WTC11 (cell line): Measurements from ENCODE around the gene STXBP2. TPM values are rescaled to one million over a fixed set of nuclear protein-coding genes. Genes with fewer than 3 reads are reported as not detected.

ENCODE experiments used
- ATAC-seq: fragments of 200-7000 bp; cut with Tn5 transposase; 2 replicates; pipeline ENCODE4 v1.10.0; 2021; ENCODE audit warnings: mild to moderate bottlenecking, moderate library complexity
- CTCF ChIA-PET: fragments of 300-600 bp; sonication (Branson Sonifier 250); formaldehyde crosslinking; loops from one replicate; lab custom pipeline; 2021; ENCODE audit warnings: antibody characterized with exemption; lab: Charles Lee
- POLR2A ChIA-PET: fragments of 350-600 bp; sonication (Branson Sonifier 250); formaldehyde crosslinking; loops from one replicate; lab custom pipeline; 2021; ENCODE audit warnings: antibody characterized with exemption; lab: Charles Lee
- DNase-seq: peaks from one replicate; pipeline ENCODE4 v3.0.0; 2021; ENCODE audit warnings: low spot score
- H3K27ac Mint-ChIP-seq: 2 replicates; pipeline ENCODE4 v1.8.0; 2021; ENCODE audit warnings: mixed read lengths
- H3K27me3 Mint-ChIP-seq: 2 replicates; pipeline ENCODE4 v1.8.0; 2021; ENCODE audit warnings: low read depth, mild to moderate bottlenecking, moderate library complexity, mixed read lengths
- H3K36me3 Mint-ChIP-seq: 2 replicates; pipeline ENCODE4 v1.8.0; 2021; ENCODE audit warnings: mixed read lengths
- H3K4me1 Mint-ChIP-seq: 2 replicates; pipeline ENCODE4 v1.8.0; 2022; ENCODE audit warnings: mixed read lengths
- H3K4me3 Mint-ChIP-seq: 2 replicates; pipeline ENCODE4 v1.8.0; 2021; ENCODE audit warnings: mild to moderate bottlenecking, moderate library complexity, mixed read lengths
- H3K9me3 Mint-ChIP-seq: 2 replicates; pipeline ENCODE4 v1.8.0; 2021; ENCODE audit warnings: mixed read lengths
- CBFB ChIP-seq: sonication (generic); formaldehyde crosslinking; IDR thresholded peaks from 2 replicates; pipeline ENCODE4 v1.8.1; 2022; ENCODE audit warnings: mild to moderate bottlenecking, low read depth, missing genetic modification reagents
- FOXP1 ChIP-seq: sonication (generic); formaldehyde crosslinking; IDR thresholded peaks from 2 replicates; pipeline ENCODE4 v1.8.0; 2022; ENCODE audit warnings: missing genetic modification reagents, mild to moderate bottlenecking, moderate library complexity, borderline replicate concordance
- JAZF1 ChIP-seq: fragments of 250-450 bp; sonication (Bioruptor Pico); IDR thresholded peaks from 2 replicates; pipeline ENCODE4 v1.9.0; 2021; ENCODE audit warnings: moderate library complexity, mild to moderate bottlenecking, inconsistent platforms
- NFYB ChIP-seq: sonication (generic); formaldehyde crosslinking; conservative IDR thresholded peaks from 2 replicates; pipeline ENCODE4 v1.8.0; 2022; ENCODE audit warnings: low read depth, missing genetic modification reagents
- SMAD3 ChIP-seq: sonication (generic); formaldehyde crosslinking; IDR thresholded peaks from 2 replicates; pipeline ENCODE4 v1.8.0; 2022; ENCODE audit warnings: missing genetic modification reagents, mild to moderate bottlenecking, borderline replicate concordance
- SMAD4 ChIP-seq: sonication (generic); formaldehyde crosslinking; IDR thresholded peaks from 2 replicates; pipeline ENCODE4 v1.8.0; 2022; ENCODE audit warnings: mild to moderate bottlenecking, missing genetic modification reagents
- ZBTB21 ChIP-seq: sonication (generic); formaldehyde crosslinking; IDR thresholded peaks from 2 replicates; pipeline ENCODE4 v1.8.1; 2023; ENCODE audit warnings: mild to moderate bottlenecking, missing genetic modification reagents, borderline replicate concordance
- ZNF219 ChIP-seq: sonication (generic); formaldehyde crosslinking; IDR thresholded peaks from 2 replicates; pipeline ENCODE4 v1.8.0; 2023; ENCODE audit warnings: missing genetic modification reagents, mild to moderate bottlenecking, borderline replicate concordance
- ZNF416 ChIP-seq: fragments of 250-450 bp; sonication (Bioruptor Pico); IDR thresholded peaks from 2 replicates; pipeline ENCODE4 v1.9.0; 2021; ENCODE audit warnings: mild to moderate bottlenecking, inconsistent platforms
- total RNA-seq: library from RNA; stranded (reverse); gene quantifications from 3 replicates; pipeline ENCODE4 v1.2.3, GENCODE V29; 2021
- TF ChIP-seq, protein P1 (sequence below): fragments of 250-450 bp; sonication (Bioruptor Pico); IDR thresholded peaks from 2 replicates; pipeline ENCODE4 v1.9.0; 2021; ENCODE audit warnings: mild to moderate bottlenecking
- TF ChIP-seq, protein P2 (sequence below): fragments of 200-600 bp; IDR thresholded peaks from 2 replicates; pipeline ENCODE4 v1.8.0; 2022; ENCODE audit warnings: antibody characterized with exemption
- TF ChIP-seq, protein P3 (sequence below): fragments of 250-450 bp; sonication (Bioruptor Pico); IDR thresholded peaks from 2 replicates; pipeline ENCODE4 v1.8.0; 2021; ENCODE audit warnings: mild to moderate bottlenecking
- TF ChIP-seq, protein P4 (sequence below): sonication (generic); formaldehyde crosslinking; IDR thresholded peaks from 2 replicates; pipeline ENCODE4 v1.8.0; 2023; ENCODE audit warnings: mild to moderate bottlenecking, missing genetic modification reagents

The STXBP2 gene
- total RNA-seq, 1 experiment from 2014 or later: 68.9 TPM

- Mint-ChIP-seq H3K4me1 (no peaks in the 10 kb centered on the region), H3K9me3 (no peaks in the 10 kb centered on the region), H3K36me3 (peaks cover 13% of the 10 kb centered on the region), H3K27me3 (no peaks in the 10 kb centered on the region; the same call in 1 of the 2 replicates), H3K4me3 (no peak overlapping the region), H3K27ac (no peak overlapping the region)
- ATAC-seq (no peak), DNase-seq (no peak)
- ChIA-PET CTCF (interaction anchor here (1.3 kb wide), 1 partner anchor 44 kb away, joined by 7 read pairs; no protein-coding TSS in a partner anchor), POLR2A (no interaction called here)
- no peak for TF ChIP-seq SMAD4
- no peak for TF ChIP-seq NFYB (CRISPR knock-in tag)
Measured at GRCh38 chr19:7612282-7613274, 24.3 kb upstream of the STXBP2 start.

DNA sequence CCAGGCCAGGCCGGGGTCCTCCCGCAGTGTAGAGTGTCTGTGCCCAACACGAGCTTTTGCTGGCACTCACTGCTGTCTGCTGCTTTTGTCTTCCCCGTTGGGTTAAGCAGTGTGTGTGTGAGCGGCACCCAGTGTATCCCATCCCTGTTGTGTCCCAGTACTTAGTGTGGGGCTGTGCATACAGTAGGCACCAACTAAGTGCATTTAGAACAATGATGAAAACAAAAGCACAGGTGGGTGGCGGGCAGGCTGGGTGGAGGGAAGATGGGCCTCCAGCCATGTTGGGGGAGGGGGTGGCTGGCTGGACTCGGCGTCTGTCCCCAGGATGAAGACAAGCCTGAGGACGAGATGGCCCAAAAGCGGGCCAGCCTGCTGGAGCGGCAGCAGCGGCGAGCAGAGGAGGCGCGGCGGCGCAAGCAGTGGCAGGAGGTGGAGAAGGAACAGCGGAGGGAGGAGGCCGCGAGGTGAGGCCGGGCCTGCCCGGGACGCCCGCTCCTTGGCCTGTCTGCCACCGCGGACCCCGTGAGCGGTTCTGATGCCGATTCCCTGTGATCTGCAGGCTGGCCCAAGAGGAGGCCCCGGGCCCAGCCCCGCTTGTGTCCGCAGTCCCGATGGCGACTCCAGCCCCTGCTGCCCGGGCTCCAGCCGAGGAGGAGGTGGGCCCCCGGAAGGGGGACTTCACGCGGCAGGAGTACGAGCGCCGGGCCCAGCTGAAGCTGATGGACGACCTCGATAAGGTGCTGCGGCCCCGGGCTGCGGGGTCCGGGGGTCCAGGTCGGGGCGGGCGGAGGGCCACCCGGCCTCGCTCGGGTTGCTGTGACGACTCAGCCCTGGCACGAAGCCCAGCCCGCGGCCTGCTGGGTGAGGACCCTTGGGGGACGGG lies 21.8 kb upstream of the STXBP2 start:
- no peaks in the 10 kb centered on the region; the same call in 1 of the 2 replicates for H3K27me3 Mint-ChIP-seq
- H3K4me3 Mint-ChIP-seq: no peak overlapping the region
- no peaks in the 10 kb centered on the region for H3K9me3 Mint-ChIP-seq
- ChIA-PET POLR2A (no interaction called here), CTCF (interaction anchor here (1.0 kb wide), 1 partner anchor 47 kb away, joined by 5 read pairs; no protein-coding TSS in a partner anchor)
- peaks cover 14% of the 10 kb centered on the region; the same call in 1 of the 2 replicates for H3K36me3 Mint-ChIP-seq
- no peak overlapping the region for H3K27ac Mint-ChIP-seq
- no peak for ATAC-seq
- no peak for TF ChIP-seq ZNF416 (CRISPR knock-in tag)
- TF ChIP-seq, protein P1, sequence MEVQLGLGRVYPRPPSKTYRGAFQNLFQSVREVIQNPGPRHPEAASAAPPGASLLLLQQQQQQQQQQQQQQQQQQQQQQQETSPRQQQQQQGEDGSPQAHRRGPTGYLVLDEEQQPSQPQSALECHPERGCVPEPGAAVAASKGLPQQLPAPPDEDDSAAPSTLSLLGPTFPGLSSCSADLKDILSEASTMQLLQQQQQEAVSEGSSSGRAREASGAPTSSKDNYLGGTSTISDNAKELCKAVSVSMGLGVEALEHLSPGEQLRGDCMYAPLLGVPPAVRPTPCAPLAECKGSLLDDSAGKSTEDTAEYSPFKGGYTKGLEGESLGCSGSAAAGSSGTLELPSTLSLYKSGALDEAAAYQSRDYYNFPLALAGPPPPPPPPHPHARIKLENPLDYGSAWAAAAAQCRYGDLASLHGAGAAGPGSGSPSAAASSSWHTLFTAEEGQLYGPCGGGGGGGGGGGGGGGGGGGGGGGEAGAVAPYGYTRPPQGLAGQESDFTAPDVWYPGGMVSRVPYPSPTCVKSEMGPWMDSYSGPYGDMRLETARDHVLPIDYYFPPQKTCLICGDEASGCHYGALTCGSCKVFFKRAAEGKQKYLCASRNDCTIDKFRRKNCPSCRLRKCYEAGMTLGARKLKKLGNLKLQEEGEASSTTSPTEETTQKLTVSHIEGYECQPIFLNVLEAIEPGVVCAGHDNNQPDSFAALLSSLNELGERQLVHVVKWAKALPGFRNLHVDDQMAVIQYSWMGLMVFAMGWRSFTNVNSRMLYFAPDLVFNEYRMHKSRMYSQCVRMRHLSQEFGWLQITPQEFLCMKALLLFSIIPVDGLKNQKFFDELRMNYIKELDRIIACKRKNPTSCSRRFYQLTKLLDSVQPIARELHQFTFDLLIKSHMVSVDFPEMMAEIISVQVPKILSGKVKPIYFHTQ: no peak
- TF ChIP-seq FOXP1: no peak
- no peak for TF ChIP-seq SMAD3
- TF ChIP-seq CBFB (CRISPR knock-in tag): no peak
- TF ChIP-seq JAZF1 (CRISPR knock-in tag): no peak
- TF ChIP-seq, protein P2, sequence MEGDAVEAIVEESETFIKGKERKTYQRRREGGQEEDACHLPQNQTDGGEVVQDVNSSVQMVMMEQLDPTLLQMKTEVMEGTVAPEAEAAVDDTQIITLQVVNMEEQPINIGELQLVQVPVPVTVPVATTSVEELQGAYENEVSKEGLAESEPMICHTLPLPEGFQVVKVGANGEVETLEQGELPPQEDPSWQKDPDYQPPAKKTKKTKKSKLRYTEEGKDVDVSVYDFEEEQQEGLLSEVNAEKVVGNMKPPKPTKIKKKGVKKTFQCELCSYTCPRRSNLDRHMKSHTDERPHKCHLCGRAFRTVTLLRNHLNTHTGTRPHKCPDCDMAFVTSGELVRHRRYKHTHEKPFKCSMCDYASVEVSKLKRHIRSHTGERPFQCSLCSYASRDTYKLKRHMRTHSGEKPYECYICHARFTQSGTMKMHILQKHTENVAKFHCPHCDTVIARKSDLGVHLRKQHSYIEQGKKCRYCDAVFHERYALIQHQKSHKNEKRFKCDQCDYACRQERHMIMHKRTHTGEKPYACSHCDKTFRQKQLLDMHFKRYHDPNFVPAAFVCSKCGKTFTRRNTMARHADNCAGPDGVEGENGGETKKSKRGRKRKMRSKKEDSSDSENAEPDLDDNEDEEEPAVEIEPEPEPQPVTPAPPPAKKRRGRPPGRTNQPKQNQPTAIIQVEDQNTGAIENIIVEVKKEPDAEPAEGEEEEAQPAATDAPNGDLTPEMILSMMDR: no peak
- TF ChIP-seq, protein P3, sequence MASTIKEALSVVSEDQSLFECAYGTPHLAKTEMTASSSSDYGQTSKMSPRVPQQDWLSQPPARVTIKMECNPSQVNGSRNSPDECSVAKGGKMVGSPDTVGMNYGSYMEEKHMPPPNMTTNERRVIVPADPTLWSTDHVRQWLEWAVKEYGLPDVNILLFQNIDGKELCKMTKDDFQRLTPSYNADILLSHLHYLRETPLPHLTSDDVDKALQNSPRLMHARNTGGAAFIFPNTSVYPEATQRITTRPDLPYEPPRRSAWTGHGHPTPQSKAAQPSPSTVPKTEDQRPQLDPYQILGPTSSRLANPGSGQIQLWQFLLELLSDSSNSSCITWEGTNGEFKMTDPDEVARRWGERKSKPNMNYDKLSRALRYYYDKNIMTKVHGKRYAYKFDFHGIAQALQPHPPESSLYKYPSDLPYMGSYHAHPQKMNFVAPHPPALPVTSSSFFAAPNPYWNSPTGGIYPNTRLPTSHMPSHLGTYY (CRISPR knock-in tag): no peak
- TF ChIP-seq ZNF219 (CRISPR knock-in tag): no peak
- no peak for TF ChIP-seq ZBTB21 (CRISPR knock-in tag)
- TF ChIP-seq, protein P4, sequence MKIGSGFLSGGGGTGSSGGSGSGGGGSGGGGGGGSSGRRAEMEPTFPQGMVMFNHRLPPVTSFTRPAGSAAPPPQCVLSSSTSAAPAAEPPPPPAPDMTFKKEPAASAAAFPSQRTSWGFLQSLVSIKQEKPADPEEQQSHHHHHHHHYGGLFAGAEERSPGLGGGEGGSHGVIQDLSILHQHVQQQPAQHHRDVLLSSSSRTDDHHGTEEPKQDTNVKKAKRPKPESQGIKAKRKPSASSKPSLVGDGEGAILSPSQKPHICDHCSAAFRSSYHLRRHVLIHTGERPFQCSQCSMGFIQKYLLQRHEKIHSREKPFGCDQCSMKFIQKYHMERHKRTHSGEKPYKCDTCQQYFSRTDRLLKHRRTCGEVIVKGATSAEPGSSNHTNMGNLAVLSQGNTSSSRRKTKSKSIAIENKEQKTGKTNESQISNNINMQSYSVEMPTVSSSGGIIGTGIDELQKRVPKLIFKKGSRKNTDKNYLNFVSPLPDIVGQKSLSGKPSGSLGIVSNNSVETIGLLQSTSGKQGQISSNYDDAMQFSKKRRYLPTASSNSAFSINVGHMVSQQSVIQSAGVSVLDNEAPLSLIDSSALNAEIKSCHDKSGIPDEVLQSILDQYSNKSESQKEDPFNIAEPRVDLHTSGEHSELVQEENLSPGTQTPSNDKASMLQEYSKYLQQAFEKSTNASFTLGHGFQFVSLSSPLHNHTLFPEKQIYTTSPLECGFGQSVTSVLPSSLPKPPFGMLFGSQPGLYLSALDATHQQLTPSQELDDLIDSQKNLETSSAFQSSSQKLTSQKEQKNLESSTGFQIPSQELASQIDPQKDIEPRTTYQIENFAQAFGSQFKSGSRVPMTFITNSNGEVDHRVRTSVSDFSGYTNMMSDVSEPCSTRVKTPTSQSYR: no peak
- TF ChIP-seq, all 79 proteins: peak for 0
- DNase-seq: no peak
- H3K4me1 Mint-ChIP-seq: no peaks in the 10 kb centered on the region
